Hematopoietic multipotent progenitor cell treated with erythropoietin and hydrocortisone succinate and interleukin-3 and kit ligand, for 8 days (in vitro differentiated cells): ENCODE measurements around the gene FGF18.
"Not testable (repeated sequence)": the region's sequence is repeated elsewhere in the genome, so short reads cannot be mapped to it uniquely, and the experiment has no call there.

Experiments used
- DNase-seq: peaks from one replicate; pipeline ENCODE4 v3.0.0-alpha.2; 2015

Gene FGF18

DNA sequence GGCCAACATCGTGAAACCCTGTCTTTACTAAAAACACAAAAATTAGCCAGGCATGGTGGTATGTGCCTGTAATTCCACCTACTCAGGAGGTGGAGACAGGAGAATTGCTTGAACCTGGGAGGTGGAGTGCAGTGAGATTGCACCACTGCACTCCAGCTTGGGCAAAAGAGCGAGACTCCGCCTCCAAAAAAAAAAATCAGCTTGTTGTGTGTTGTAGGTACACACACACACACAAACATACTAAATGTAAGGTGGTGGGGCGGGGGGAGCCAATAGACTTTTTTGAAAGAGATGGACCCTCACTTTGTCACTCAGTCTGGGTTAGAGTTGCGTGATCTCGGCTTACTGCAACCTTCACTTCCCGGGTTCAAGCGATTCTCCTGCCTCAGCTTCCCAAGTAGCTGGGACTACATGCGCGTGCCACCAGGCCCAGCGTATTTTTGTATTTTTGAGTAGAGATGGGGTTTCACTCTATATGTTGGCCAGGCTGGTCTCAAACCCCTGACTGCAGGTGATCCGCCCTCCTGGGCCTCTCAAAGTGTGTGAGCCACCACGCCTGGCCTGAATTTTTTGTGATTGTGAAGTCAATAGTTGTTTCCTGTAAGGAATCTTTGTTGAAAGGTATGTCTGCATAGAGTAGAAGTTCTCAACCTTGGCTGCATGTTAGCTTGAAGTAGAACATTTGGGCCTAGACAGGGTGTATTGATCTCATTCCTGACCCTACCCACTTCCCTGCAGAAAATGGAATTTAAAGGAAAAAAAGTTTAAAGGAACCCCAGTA lies 18.1 kb upstream of the FGF18 start:
- DNase-seq = no peak

DNA sequence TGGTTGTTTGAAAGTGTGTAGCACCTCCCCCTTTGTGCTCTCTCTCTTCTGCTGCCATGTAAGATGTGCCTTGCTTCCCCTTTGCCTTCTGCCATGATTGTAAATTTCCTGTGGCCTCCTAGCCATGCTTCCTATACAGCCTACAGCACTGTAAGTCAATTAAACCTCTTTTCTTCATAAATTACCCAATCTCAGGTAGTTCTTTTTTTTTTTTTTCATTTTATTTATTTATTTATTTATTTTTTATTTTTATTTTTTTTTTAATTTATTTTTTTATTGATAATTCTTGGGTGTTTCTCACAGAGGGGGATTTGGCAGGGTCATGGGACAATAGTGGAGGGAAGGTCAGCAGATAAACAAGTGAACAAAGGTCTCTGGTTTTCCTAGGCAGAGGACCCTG lies 16.7 kb upstream of the FGF18 start:
- DNase-seq = not testable (repeated sequence)

GRCh38 chr5:171405615-171406014 lies 13.8 kb upstream of the FGF18 start:
- DNase-seq = peak; percentile 52

DNA sequence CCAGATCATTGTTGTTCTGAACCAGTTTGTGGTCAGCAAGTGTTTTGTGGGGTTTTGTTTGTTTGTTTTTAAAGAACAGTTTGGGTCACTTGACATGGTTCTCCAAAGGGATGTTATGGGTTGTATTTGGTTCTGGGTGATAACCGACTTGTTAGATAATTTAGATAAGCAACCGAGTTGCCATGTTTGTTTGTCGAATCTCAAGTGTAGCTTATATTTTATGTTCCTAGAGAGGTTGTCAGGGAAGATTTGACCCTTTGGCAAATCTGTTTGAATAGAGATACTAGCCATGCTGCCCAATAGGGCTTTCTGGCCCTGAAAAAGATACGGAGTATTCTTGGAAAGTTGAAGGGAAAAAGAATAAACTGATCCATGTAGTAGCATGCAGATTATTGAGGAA lies 12.2 kb upstream of the FGF18 start:
- DNase-seq = no peak

- peak; percentile 47 for DNase-seq
Observed at GRCh38 chr5:171409164-171410136, 10.0 kb upstream of the FGF18 start.

GRCh38 chr5:171410181-171410580 lies 9.3 kb upstream of the FGF18 start:
- no peak for DNase-seq

DNA sequence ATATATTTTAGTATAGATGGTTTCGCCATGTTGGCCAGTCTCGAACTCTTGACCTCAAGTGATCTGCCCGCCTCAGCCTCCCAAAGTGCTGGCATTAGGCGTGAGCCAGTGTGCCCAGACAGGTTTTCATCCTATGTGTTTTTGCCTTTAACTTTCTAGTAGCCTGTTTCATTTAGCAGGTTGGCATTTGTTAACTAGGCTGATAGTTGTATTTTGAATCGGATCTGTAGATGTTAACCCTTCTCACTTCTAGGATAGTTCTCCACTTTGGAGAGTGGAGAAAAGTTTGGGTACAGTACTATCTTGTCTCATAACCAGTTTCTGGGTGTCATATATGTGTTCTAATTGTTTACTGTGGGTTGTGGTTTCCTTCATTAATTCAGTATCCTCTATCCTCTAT lies 7.3 kb upstream of the FGF18 start:
- DNase-seq = no peak

- no peak for DNase-seq
Observed at GRCh38 chr5:171413153-171413910, 6.1 kb upstream of the FGF18 start.

- DNase-seq = not testable (repeated sequence)
Observed at GRCh38 chr5:171413993-171414392, 5.5 kb upstream of the FGF18 start.

DNA sequence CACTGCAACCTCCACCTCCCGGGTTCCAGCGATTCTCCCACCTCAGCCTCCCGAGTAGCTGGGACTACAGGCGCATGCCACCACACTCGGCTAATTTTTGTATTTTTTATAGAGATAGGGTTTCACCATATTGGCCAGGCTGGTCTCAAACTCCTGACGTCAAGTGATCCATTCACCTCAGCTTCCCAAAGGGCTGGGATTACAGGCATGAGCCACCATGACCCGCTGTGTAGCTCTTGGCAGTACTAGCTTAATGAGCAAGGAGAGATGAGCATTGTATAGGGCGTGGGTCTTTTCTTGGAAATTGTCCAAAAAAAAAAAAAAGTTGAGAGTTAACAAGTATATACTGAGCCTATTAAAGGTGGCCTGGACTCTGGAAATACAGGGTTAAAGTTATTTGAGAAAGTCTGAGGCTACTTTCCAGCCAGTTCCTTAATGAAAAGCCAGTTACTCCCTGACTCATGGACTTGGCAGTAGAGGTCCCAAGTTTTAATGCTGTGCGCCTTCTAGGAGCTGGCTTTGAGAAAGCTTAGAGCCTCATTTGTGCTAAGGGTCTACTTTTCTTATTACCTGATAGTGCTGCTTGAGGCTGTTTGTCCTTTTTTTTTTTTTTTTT lies 4.2 kb upstream of the FGF18 start:
- peak; percentile 46 for DNase-seq

DNA sequence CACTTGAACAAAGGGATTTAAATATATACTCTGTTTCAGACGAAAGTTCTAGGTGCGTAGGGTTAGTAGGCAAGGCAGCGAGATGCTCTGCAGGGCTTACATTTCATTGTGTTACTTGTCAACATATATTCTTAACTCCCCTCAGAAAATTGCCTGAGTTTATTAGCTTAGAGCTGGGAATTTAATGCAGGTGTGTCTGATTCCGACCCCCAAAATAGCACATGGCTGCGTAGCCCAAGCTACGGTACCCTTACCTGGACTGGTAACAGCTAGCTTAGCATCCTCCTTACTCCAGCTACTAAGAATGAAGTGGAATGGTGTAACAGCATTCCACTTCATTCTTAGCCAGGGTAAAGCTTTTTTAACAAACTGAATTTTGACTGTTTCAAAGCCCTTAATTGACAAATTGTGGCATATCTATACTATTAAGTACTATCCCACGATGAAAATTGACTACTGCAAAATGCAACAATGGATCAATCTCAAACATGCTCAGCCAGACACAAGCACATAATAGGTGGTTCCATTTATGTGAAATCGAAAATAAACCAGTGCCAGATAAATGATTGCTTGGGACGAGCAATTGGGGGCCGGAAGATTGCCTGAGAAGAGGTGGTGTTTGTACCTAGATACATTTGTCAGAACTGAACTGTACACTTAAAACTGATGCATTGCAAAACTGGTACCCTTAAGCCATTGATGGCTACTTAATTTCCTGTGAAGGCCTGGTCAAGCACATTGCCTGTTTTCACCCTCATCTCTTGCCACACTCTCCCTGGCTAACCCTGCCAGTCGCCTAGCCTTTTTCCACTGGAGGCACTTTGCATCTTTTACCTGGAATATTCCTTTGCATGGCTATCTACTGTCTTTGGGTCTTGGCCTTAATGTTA lies 3.0 kb upstream of the FGF18 start:
- no peak for DNase-seq

GRCh38 chr5:171418316-171418981 lies 998 bp upstream of the FGF18 start:
- peak; percentile 60 for DNase-seq

DNA sequence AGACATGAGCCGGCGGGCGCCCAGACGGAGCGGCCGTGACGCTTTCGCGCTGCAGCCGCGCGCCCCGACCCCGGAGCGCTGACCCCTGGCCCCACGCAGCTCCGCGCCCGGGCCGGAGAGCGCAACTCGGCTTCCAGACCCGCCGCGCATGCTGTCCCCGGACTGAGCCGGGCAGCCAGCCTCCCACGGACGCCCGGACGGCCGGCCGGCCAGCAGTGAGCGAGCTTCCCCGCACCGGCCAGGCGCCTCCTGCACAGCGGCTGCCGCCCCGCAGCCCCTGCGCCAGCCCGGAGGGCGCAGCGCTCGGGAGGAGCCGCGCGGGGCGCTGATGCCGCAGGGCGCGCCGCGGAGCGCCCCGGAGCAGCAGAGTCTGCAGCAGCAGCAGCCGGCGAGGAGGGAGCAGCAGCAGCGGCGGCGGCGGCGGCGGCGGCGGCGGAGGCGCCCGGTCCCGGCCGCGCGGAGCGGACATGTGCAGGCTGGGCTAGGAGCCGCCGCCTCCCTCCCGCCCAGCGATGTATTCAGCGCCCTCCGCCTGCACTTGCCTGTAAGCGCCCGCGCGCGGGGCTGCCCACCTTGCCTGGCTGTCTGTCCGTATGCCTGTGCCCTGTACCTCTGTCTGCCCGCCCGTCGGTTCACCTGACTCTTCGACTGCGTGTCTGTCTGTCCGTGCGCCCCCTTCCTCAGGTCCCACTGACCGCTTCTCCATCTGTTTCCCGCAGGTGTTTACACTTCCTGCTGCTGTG lies 412 bp downstream of the FGF18 start:
- DNase-seq = no peak

GRCh38 chr5:171420431-171421241 lies 1.2 kb downstream of the FGF18 start:
- no peak for DNase-seq

DNA sequence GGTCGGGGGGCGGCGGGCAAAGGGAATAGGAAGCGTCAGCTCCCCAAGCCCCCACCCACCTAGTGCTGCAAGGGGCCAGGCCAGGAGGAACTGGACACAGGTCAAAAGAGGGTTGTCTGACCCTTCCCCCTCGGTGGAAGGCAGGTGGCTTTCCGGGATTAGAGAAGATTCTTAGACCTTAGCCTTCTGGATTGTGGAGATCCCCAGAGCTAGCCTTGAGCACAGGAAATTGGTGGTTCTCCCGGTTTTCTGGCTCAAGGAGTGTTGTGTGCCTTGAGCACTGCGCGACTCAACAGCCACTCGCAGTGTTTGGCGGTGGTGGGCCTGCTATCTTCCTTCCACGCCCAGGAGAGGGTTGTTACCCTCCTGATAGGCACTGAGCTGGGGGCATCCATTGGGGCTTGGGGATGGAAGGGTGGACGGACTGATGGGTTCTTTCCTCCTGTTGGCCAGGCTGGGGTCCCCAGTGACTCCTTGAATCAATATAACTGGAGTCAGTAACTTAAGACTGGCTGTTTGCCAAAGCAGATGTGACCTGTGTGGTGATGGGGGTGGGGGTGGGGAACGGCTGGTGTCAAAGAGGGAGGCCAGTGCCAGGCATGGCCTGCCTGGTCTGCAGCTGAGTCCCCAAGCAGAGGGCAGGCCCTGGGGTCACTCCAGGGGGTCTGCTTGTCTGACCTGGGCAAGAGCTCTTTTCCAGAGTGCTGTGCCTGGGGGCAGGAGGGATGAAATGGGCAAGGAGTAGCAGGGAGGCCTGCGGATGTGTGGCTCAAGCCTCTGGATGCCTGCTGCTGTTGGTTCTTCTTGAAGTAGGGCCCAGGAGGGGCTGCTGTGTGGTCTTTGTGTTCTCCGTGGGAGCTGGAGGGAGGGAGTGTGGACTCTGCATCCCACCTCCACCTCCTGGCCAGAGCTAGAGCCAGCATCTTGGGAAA lies 2.1 kb downstream of the FGF18 start:
- DNase-seq = no peak

DNA sequence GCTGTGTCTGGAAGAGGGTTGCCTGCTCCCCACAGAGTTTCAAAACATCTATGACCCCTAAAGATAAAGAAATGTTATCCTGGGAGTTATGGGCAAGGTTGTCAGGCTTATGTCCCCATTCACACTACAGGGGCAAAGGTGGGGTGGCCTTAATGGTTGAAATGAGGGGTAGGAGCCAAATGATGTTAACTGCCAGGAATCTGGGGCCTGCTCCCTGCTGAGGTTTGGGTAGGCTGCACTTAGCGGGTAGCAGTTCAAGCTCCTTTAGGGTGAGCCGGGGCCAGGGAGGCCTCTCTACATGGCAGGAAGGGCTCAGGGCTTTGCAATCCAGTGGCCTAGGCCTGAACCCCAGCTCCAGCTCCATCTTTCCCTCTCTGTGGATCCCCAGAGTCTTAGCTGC lies 3.0 kb downstream of the FGF18 start:
- no peak for DNase-seq

DNA sequence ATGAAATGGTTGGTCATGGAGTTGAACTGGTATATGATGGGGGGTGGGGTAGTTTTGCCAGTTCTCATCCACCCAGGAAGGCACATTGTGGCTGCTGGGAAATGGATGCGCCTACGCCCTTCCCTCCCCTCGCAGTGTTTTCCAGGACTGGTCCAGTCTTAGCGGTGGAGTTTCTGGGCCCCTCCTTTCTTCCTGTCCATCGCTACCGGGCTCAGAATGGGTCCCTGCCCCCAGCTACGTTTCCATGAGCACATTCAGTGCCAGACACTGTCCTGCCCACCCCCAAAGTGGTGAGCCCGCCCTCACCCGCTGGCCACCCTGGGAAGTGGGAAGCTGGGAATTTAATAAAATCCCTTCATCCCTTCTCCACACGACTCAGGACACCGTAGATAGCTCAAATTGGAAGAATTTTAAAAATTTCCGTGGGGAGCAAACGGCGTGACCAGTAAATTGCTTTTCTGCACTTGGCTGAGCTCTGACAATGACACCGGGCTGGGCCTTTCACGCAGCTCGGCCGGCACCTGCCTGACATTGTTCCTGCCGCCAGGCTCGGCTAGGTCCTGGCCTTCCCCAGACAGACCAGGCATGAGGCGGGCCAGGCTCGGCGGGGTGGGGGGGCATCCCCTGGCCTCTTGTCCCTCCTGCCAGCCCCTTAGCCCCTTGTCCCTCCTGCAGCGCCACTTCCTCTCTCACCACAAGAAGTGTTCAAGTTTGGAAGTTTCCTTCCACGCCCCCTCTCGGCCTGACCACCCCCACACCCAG lies 3.6 kb downstream of the FGF18 start:
- no peak for DNase-seq
